Measurements from ENCODE around the gene SNRK. TPM values are rescaled to one million over a fixed set of nuclear protein-coding genes. Genes with fewer than 3 reads are reported as not detected.

The SNRK gene
- total and polyA plus RNA-seq, 2 experiments from 2014 or later = 5.5 to 18.8 TPM

DNA sequence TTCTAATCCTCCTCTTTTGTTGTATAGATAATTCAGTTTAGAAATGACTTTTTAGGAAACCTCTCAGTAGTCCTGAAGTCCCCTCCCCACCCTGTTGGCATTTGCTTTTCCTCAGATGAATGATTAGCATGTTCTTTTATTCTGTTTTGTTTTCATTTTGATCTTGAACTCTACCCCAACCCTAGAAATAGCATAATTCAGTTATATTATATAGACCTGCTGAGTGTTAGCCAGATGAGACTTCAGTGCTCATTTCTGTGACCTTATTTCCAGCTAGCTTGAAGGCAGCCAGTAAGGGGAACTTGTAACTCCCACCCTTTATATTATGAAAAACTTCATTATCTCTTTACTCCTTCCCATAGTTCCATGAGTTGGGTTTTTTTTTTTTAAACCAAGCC lies 41.2 kb downstream of the SNRK start:
- H3K4me1 ChIP-seq (ENCODE audit: insufficient read depth) = no peaks in the 10 kb centered on the region
- no peak overlapping the region for H3K4me3 ChIP-seq
- H3K27me3 ChIP-seq (ENCODE audit: insufficient read depth) = no peaks in the 10 kb centered on the region
- no peaks in the 10 kb centered on the region for H3F3A ChIP-seq (replicated peaks; ENCODE audit: low read depth)
- H3K27ac Mint-ChIP-seq = peak overlapping the region; percentile 9; the same call in 1 of the 2 replicates
- H3K27ac ChIP-seq (ENCODE audit: low read depth) = no peak overlapping the region
- H3K36me3 Mint-ChIP-seq (ENCODE audit: low read depth) = peaks cover 8% of the 10 kb centered on the region; the same call in 2 of the 3 replicates
- H2AFZ ChIP-seq = no peak overlapping the region
- H3K9me2 ChIP-seq (ENCODE audit: insufficient read depth) = no peaks in the 10 kb centered on the region
- H3K4me1 Mint-ChIP-seq = peaks cover 5% of the 10 kb centered on the region; the same call in 2 of the 3 replicates
- no peak overlapping the region for H3K4me2 ChIP-seq
- H4K20me1 ChIP-seq (replicated peaks; ENCODE audit: insufficient read depth) = peaks cover 8% of the 10 kb centered on the region; the same call in 1 of the 2 replicates
- ATAC-seq (no peak), DNase-seq (ENCODE audit: low spot score) (no peak)
- no peaks in the 10 kb centered on the region; the same call in 2 of the 3 replicates for H3K9me3 Mint-ChIP-seq
- no peak overlapping the region for H3K4me3 Mint-ChIP-seq
- peaks cover 39% of the 10 kb centered on the region for H3K79me2 ChIP-seq (replicated peaks; ENCODE audit: insufficient read depth)
- H3K36me3 ChIP-seq (ENCODE audit: insufficient read depth) = no peaks in the 10 kb centered on the region
- no peaks in the 10 kb centered on the region for H3K27me3 Mint-ChIP-seq (ENCODE audit: insufficient read depth, low read depth, poor library complexity)
- TF ChIP-seq, protein P1, sequence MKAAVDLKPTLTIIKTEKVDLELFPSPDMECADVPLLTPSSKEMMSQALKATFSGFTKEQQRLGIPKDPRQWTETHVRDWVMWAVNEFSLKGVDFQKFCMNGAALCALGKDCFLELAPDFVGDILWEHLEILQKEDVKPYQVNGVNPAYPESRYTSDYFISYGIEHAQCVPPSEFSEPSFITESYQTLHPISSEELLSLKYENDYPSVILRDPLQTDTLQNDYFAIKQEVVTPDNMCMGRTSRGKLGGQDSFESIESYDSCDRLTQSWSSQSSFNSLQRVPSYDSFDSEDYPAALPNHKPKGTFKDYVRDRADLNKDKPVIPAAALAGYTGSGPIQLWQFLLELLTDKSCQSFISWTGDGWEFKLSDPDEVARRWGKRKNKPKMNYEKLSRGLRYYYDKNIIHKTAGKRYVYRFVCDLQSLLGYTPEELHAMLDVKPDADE (IDR thresholded peaks at IDR 0.05) = no peak
- TF ChIP-seq, protein P2, sequence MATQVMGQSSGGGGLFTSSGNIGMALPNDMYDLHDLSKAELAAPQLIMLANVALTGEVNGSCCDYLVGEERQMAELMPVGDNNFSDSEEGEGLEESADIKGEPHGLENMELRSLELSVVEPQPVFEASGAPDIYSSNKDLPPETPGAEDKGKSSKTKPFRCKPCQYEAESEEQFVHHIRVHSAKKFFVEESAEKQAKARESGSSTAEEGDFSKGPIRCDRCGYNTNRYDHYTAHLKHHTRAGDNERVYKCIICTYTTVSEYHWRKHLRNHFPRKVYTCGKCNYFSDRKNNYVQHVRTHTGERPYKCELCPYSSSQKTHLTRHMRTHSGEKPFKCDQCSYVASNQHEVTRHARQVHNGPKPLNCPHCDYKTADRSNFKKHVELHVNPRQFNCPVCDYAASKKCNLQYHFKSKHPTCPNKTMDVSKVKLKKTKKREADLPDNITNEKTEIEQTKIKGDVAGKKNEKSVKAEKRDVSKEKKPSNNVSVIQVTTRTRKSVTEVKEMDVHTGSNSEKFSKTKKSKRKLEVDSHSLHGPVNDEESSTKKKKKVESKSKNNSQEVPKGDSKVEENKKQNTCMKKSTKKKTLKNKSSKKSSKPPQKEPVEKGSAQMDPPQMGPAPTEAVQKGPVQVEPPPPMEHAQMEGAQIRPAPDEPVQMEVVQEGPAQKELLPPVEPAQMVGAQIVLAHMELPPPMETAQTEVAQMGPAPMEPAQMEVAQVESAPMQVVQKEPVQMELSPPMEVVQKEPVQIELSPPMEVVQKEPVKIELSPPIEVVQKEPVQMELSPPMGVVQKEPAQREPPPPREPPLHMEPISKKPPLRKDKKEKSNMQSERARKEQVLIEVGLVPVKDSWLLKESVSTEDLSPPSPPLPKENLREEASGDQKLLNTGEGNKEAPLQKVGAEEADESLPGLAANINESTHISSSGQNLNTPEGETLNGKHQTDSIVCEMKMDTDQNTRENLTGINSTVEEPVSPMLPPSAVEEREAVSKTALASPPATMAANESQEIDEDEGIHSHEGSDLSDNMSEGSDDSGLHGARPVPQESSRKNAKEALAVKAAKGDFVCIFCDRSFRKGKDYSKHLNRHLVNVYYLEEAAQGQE (IDR thresholded peaks at IDR 0.05; ENCODE audit: unreplicated experiment) = no peak

DNA sequence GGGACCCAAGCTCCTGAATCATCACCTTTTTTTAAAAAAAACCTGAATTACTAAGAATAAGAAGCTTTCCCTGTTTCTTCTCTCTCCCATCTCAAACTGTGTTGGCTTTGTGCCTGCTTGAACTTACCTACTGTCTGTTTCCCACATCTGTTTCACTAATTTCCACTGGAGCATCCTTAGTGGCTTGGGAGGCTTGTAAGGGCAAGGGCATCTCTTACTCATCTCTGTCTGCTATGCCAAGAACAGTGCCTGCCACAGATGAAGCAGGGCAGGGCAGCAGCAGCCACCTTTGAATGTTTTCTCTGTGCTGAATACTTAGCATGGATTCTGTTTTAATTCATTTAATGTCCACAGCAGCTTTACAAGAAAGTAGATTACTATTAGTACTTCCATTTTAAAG lies 42.3 kb downstream of the SNRK start:
- H3K27ac Mint-ChIP-seq = no peak overlapping the region
- H4K20me1 ChIP-seq (replicated peaks; ENCODE audit: insufficient read depth) = peaks cover 8% of the 10 kb centered on the region; the same call in 1 of the 2 replicates
- ATAC-seq = no peak

More for the DNA sequence above, 42.3 kb downstream of the SNRK start:
- H3K4me1 Mint-ChIP-seq = peaks cover 5% of the 10 kb centered on the region; the same call in 2 of the 3 replicates
- Histone ChIP-seq H3F3A (replicated peaks; ENCODE audit: low read depth) (no peaks in the 10 kb centered on the region), H2AFZ (no peak overlapping the region), H3K4me3 (no peak overlapping the region), H3K4me1 (ENCODE audit: insufficient read depth) (no peaks in the 10 kb centered on the region), H3K27ac (ENCODE audit: low read depth) (no peak overlapping the region), H3K36me3 (ENCODE audit: insufficient read depth) (no peaks in the 10 kb centered on the region), H3K9me2 (ENCODE audit: insufficient read depth) (no peaks in the 10 kb centered on the region), H3K79me2 (replicated peaks; ENCODE audit: insufficient read depth) (peaks cover 31% of the 10 kb centered on the region), H3K4me2 (no peak overlapping the region), H3K27me3 (ENCODE audit: insufficient read depth) (no peaks in the 10 kb centered on the region)
- no peaks in the 10 kb centered on the region for H3K27me3 Mint-ChIP-seq (ENCODE audit: insufficient read depth, low read depth, poor library complexity)
- no peak overlapping the region for H3K4me3 Mint-ChIP-seq
- peaks cover 9% of the 10 kb centered on the region; the same call in 2 of the 3 replicates for H3K36me3 Mint-ChIP-seq (ENCODE audit: low read depth)
- no peak for DNase-seq (ENCODE audit: low spot score)
- no peak for TF ChIP-seq CREB1 (CRISPR knock-in tag; IDR thresholded peaks at IDR 0.05; ENCODE audit: low read depth)
- no peak for TF ChIP-seq JUNB (IDR thresholded peaks at IDR 0.05; ENCODE audit: unreplicated experiment)
- no peak for TF ChIP-seq ZNF114 (CRISPR knock-in tag; IDR thresholded peaks at IDR 0.05)
- TF ChIP-seq, protein P2 (IDR thresholded peaks at IDR 0.05; ENCODE audit: unreplicated experiment) = no peak
- TF ChIP-seq, protein P3, sequence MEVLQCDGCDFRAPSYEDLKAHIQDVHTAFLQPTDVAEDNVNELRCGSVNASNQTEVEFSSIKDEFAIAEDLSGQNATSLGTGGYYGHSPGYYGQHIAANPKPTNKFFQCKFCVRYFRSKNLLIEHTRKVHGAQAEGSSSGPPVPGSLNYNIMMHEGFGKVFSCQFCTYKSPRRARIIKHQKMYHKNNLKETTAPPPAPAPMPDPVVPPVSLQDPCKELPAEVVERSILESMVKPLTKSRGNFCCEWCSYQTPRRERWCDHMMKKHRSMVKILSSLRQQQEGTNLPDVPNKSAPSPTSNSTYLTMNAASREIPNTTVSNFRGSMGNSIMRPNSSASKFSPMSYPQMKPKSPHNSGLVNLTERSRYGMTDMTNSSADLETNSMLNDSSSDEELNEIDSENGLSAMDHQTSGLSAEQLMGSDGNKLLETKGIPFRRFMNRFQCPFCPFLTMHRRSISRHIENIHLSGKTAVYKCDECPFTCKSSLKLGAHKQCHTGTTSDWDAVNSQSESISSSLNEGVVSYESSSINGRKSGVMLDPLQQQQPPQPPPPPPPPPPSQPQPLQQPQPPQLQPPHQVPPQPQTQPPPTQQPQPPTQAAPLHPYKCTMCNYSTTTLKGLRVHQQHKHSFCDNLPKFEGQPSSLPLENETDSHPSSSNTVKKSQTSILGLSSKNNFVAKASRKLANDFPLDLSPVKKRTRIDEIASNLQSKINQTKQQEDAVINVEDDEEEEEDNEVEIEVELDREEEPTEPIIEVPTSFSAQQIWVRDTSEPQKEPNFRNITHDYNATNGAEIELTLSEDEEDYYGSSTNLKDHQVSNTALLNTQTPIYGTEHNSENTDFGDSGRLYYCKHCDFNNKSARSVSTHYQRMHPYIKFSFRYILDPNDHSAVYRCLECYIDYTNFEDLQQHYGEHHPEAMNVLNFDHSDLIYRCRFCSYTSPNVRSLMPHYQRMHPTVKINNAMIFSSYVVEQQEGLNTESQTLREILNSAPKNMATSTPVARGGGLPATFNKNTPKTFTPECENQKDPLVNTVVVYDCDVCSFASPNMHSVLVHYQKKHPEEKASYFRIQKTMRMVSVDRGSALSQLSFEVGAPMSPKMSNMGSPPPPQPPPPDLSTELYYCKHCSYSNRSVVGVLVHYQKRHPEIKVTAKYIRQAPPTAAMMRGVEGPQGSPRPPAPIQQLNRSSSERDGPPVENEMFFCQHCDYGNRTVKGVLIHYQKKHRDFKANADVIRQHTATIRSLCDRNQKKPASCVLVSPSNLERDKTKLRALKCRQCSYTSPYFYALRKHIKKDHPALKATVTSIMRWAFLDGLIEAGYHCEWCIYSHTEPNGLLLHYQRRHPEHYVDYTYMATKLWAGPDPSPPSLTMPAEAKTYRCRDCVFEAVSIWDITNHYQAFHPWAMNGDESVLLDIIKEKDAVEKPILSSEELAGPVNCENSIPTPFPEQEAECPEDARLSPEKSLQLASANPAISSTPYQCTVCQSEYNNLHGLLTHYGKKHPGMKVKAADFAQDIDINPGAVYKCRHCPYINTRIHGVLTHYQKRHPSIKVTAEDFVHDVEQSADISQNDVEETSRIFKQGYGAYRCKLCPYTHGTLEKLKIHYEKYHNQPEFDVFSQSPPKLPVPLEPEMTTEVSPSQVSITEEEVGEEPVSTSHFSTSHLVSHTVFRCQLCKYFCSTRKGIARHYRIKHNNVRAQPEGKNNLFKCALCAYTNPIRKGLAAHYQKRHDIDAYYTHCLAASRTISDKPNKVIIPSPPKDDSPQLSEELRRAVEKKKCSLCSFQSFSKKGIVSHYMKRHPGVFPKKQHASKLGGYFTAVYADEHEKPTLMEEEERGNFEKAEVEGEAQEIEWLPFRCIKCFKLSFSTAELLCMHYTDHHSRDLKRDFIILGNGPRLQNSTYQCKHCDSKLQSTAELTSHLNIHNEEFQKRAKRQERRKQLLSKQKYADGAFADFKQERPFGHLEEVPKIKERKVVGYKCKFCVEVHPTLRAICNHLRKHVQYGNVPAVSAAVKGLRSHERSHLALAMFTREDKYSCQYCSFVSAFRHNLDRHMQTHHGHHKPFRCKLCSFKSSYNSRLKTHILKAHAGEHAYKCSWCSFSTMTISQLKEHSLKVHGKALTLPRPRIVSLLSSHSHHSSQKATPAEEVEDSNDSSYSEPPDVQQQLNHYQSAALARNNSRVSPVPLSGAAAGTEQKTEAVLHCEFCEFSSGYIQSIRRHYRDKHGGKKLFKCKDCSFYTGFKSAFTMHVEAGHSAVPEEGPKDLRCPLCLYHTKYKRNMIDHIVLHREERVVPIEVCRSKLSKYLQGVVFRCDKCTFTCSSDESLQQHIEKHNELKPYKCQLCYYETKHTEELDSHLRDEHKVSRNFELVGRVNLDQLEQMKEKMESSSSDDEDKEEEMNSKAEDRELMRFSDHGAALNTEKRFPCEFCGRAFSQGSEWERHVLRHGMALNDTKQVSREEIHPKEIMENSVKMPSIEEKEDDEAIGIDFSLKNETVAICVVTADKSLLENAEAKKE (CRISPR knock-in tag; IDR thresholded peaks at IDR 0.05) = no peak
- TF ChIP-seq POLR2AphosphoS5 (IDR thresholded peaks at IDR 0.05; ENCODE audit: low read depth) = no peak
- H3K9me3 Mint-ChIP-seq = no peaks in the 10 kb centered on the region; the same call in 2 of the 3 replicates

Data from GM23338 (cell line).